KOPT-K1 (cell line): ENCODE results near the gene FASN.

Experiments
- H3K27ac ChIP-seq: fragments of 200-600 bp; sonication (generic); 2 replicates; pipeline ENCODE4 v1.5.1; 2016; ENCODE audit warnings: antibody characterized with exemption, mild to moderate bottlenecking, low read depth, low read length; ENCODE audit not compliant: poor library complexity, severe bottlenecking
- H3K36me3 ChIP-seq: fragments of 200-600 bp; sonication (generic); 2 replicates; pipeline ENCODE4 v1.5.1; 2017; ENCODE audit warnings: antibody characterized with exemption, mild to moderate bottlenecking, low read length, moderate library complexity; ENCODE audit not compliant: insufficient read depth
- H3K9me3 ChIP-seq: fragments of 200-600 bp; sonication (generic); 2 replicates; pipeline ENCODE4 v1.5.1; 2017; ENCODE audit warnings: antibody characterized with exemption, low read length, mild to moderate bottlenecking; ENCODE audit not compliant: insufficient read depth, poor library complexity, severe bottlenecking

FASN gene

GRCh38 chr17:82063424-82064415, 34.3 kb downstream of the FASN start:
- Histone ChIP-seq H3K36me3 (peaks cover 56% of the 10 kb centered on the region), H3K9me3 (no peaks in the 10 kb centered on the region), H3K27ac (no peak overlapping the region)

GRCh38 chr17:82062984-82063368, 35.1 kb downstream of the FASN start:
- no peak overlapping the region for H3K27ac ChIP-seq
- H3K9me3 ChIP-seq: no peaks in the 10 kb centered on the region
- peaks cover 63% of the 10 kb centered on the region for H3K36me3 ChIP-seq

GRCh38 chr17:82062076-82062983, 35.7 kb downstream of the FASN start:
- Histone ChIP-seq H3K9me3 (no peaks in the 10 kb centered on the region), H3K36me3 (peaks cover 70% of the 10 kb centered on the region), H3K27ac (no peak overlapping the region)

GRCh38 chr17:82061047-82061925, 36.8 kb downstream of the FASN start:
- Histone ChIP-seq H3K36me3 (peaks cover 80% of the 10 kb centered on the region), H3K9me3 (no peaks in the 10 kb centered on the region), H3K27ac (no peak overlapping the region)

GRCh38 chr17:82060614-82061013, 37.4 kb downstream of the FASN start:
- Histone ChIP-seq H3K9me3 (no peaks in the 10 kb centered on the region), H3K36me3 (peaks cover 87% of the 10 kb centered on the region), H3K27ac (no peak overlapping the region)

GRCh38 chr17:82060001-82060380, 38.0 kb downstream of the FASN start:
- H3K36me3 ChIP-seq: peaks cover 93% of the 10 kb centered on the region
- H3K27ac ChIP-seq: no peak overlapping the region
- H3K9me3 ChIP-seq: no peaks in the 10 kb centered on the region

- H3K9me3 ChIP-seq: no peaks in the 10 kb centered on the region
- H3K27ac ChIP-seq: no peak overlapping the region
- peaks cover 99% of the 10 kb centered on the region for H3K36me3 ChIP-seq
Observed at GRCh38 chr17:82059272-82060000, 38.6 kb downstream of the FASN start.

GRCh38 chr17:82058855-82059249, 39.2 kb downstream of the FASN start:
- Histone ChIP-seq H3K36me3 (peaks cover 99% of the 10 kb centered on the region), H3K9me3 (no peaks in the 10 kb centered on the region), H3K27ac (no peak overlapping the region)

GRCh38 chr17:82058230-82058854, 39.7 kb downstream of the FASN start:
- Histone ChIP-seq H3K36me3 (peaks cover 99% of the 10 kb centered on the region), H3K9me3 (no peaks in the 10 kb centered on the region), H3K27ac (no peak overlapping the region)

- Histone ChIP-seq H3K9me3 (no peaks in the 10 kb centered on the region), H3K27ac (no peak overlapping the region), H3K36me3 (peaks cover 86% of the 10 kb centered on the region)
Observed at GRCh38 chr17:82056729-82057621, 41.1 kb downstream of the FASN start.

- no peaks in the 10 kb centered on the region for H3K9me3 ChIP-seq
- no peak overlapping the region for H3K27ac ChIP-seq
- peaks cover 79% of the 10 kb centered on the region for H3K36me3 ChIP-seq
Observed at GRCh38 chr17:82055965-82056728, 41.9 kb downstream of the FASN start.
